Activated CD4-positive, alpha-beta T cell treated with anti-CD3 and anti-CD28 coated beads, Interleukin-2, Interleukin-4, amounts not matched to agents 100 ng/mL and 50 ng/mL, durations not matched to agents 16 hours and 8 hours (primary cell): ENCODE results near the gene MYRIP.

Experiments used
- DNase-seq: peaks from one replicate; pipeline ENCODE4 v3.0.0-alpha.2; 2020; ENCODE audit warnings: low spot score

The MYRIP gene

DNA sequence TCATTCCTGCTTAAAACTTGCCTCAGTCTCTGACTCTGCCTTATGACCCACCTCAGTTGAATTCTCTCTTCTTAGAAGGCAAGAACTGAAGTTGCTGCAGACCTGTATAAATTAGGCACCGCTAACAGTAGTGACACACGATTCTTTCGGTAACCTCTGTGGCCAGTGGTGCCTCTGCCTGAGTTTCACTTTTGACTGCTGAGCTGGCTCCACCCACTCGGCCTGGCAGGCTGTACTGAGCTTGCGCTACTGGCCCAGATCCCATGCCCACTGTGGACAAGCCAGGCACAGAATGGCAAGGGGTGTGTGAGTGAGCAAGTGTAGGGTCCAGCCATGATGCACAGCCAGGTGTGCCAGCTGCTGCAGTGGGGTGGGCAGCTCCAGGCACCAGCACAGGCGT lies 481.0 kb downstream of the MYRIP start:
- no peak for DNase-seq

DNA sequence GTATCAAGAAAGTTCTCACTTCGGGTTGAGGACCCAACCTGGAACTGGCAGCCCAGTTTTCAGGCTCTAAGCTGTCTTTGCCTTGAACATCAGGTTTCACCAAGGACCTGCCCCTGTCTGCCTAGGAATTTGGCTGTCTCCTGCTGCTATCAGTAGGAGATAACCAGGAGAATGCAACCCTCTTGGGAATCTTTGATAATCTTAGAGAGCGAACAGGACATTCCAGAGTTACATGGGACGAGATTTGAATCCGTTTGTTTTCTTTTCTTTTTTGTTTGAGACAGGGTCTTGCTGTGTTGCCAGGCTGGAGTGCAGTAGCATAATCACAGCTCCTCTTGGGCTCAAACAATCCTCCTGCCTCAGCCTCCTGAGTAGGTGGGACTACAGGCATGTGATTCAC lies 482.1 kb downstream of the MYRIP start:
- DNase-seq = no peak

- DNase-seq = no peak
These were observed 483.4 kb downstream of the MYRIP start for GRCh38 chr3:40292637-40293349.

GRCh38 chr3:40294434-40294833 lies 485.0 kb downstream of the MYRIP start:
- no peak for DNase-seq

GRCh38 chr3:40298075-40298474 lies 488.7 kb downstream of the MYRIP start:
- DNase-seq = no peak

GRCh38 chr3:40299130-40299720 lies 489.8 kb downstream of the MYRIP start:
- DNase-seq = no peak

- no peak for DNase-seq
These were observed 490.4 kb downstream of the MYRIP start for GRCh38 chr3:40299721-40300335.

DNA sequence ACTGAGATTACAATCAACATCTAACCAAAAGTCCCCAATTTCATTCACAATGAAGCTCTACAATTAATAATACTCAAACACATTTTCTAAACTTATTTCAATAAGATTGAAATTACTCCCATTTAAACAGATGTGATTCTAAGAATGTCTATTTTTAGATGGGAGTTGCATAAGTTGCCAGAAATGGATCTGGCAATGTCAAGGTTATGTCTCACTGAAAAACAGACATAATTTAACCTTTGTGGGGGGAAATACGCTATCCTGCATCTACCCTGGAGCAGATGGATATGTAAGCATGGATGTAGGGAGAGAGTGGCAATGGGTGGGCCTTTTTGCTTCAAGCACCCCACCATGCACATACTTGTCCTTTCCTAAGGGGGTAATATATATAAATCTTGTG lies 493.4 kb downstream of the MYRIP start:
- no peak for DNase-seq

GRCh38 chr3:40304352-40304751 lies 494.9 kb downstream of the MYRIP start:
- DNase-seq = no peak

DNA sequence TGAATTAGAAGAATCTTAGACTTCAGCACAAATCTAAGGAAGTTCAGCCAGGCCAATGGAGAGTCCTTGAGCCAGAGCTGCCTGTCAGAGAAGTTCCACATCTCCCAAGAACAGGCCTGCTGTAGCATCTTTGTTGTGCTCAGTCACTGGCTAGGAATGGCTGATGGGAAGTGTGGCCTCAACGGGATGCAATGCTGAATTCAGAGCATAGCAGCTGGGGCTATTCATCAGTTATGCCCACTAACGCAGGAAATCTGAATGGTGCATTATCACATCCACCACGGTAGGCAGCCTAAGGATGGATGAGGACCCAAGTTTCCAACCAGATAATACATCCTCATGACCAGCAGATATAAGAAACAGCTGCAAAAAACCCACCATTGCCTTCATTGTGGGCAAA lies 496.9 kb downstream of the MYRIP start:
- DNase-seq = no peak

DNA sequence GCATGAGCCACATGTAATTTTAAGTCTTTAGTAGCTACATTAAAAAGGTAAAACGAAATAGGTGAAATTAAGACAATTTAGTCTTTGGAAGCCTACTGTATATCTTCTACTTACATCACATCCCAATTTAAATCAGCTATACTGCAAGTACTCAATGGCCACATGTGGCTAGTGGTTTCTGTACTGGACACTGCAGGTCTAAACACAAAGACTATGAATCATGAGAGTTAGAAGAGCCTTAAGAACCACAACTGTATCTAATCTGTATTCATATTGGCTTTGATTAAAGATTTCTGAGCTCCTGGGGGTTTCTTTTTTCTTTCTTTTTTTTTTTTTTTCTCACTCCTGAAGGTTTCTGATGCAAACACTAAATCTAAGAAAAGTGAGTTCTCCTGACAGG lies 497.8 kb downstream of the MYRIP start:
- no peak for DNase-seq

DNA sequence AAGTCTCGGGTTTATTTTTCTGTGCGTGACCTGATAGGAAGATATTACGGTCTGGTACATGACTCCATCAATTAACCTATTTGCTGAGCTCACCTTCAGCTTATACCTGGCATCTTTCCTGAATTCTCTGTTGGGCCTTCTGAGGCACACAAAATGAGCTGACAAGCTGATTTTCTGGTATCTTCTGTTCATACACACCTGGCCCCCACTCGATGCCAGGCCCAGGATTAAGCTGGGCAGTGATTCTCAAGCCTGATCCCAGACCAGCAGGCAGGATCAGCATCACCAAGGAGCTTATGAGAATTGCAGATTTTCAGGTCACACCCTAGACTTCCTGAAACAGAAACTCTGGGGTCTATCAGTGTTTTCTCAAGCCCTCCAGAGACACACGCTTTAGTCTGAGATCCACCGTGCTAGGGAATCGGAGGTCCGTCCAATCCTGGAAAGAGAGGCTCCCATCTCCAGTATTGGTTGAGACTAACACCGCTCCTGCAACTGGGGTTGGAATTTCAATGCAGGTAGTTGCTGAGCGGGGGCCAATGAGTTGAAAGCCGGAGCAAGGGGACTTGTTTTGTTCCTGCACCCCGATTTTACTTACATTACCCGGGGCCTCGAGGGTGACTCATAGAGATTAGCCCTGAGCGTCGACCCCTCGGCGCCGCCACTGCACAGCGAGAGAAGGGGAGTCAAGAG lies 499.5 kb downstream of the MYRIP start:
- no peak for DNase-seq

GRCh38 chr3:40309418-40309924 lies 500.1 kb downstream of the MYRIP start, which contains the start of gene EIF1B:
Gene EIF1B (plus strand): TSS chr3:40309707. CDS start chr3:40309942, 235 bp downstream.
- peak; percentile 98 for DNase-seq
